GM21526 (cell line): ENCODE results near the gene MIER1.
A peak's percentile ranks its signal among the peaks of the same experiment; 100 is the strongest.
"Not testable (repeated sequence)": the region's sequence is repeated elsewhere in the genome, so short reads cannot be mapped to it uniquely, and the experiment has no call there.

Source experiments
- ATAC-seq: cut with Tn5 transposase; IDR thresholded peaks from one replicate; pipeline ENCODE4 v1.9.1; 2021; ENCODE audit warnings: moderate library complexity; ENCODE audit not compliant: unreplicated experiment, low FRiP score

Gene MIER1

DNA sequence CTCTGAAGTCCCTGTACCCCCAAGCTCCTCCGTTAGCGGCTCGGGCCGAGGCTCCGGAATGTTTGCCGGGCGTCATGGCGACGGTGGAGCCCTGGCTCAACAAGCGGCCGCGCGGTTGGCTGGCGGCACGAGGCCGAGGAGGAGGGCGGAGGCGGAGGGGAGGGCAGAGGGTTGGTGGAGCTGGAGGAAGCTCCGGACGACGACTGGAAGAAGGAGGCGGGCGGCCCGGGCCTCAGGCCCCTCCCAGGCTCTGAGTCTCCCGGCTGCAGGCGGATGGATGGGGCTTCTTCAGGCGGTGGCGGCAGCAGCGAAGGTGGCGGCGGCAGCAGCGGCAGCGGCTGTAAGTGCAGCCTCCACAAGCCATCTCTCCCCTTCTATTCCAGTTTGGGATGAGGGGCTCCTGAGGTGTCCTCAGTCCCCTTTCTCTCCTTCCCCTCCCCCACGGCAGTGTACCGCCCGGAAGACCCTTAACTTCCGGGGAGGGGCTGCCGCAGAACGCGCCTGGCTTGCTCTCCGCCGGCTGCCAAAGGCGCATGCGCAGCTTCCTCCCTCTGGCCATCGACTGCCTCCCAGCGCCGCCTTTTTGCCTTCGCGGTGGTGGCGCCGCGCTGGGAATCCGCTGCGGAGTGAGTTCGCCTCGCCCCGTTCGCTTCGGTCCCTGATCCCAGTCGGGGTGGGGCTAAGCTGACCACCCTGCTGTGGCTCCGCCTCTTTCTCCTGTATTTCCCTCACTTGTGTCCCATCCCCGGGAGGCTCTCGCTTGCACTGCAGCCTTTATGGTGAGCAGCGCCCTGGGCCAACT is at the start of gene MIER1, which contains the start of gene DNAI4:
Gene MIER1, plus strand, starts transcription at position 235 of the 802 bp plus-strand sequence. Its CDS starts 39 bp downstream, at position 274.
Gene DNAI4, minus strand, starts transcription at position 101 of the 802 bp plus-strand sequence. Its CDS starts 25 bp downstream, at position 76.
- peak; percentile 91 for ATAC-seq

DNA sequence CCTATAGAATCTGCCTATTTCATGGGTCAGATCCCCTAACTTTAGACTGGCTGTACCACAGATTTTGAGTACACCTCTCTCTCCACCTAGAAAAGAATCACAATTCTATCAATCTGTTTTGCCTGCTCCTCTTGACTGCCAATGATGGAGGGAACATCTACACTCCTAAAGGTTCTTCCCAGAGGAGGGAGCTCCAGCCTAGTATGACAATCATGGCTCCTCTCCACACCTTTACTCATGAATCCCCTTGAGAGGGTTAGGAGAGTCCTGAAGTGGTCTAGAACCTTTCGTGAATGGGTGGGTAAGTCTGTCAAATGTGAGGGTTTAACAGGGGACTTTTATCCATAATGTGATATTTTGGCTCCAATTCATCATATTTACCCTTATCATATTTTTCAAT is 48.1 kb upstream of the MIER1 start:
- ATAC-seq = no peak

DNA sequence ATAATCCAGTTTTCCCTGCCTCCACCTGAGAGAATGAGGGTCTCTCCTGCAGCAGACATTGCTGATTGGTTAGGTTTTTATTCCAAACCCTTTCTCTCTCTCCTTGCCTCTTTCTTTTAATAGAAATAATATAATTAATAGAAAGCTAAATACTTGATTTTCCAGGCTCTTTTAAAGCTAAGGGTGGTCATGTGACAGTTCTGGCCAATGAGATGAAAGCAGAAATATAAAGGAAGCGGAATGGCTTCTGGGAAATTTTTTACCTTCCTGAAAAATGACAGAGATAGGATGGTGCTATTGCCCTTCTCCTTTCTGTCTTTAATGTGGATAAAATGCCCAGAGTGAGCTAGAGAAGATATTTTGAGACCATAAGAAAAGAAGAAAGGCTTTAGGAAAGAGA is 35.8 kb upstream of the MIER1 start:
- no peak for ATAC-seq

DNA sequence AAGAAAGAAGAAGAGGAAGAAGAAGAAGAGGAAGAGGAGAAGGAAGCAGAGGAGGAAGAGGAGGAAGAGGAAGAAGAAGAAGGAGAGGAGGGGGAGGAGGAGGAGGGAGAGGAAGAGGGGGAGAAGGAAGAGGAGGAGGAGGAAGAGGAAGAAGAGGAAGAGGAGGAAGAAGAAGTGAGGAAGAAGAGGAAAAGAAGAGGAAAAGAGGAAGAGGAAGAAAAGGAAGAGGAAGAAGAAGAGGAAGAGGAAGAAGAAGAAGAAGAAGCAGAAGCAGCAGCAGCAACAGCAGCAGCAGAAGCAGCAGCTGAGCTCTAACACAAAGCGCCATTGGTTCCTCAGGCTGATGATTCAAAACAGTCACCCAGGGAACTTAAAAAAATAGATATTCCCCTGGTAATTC is 34.2 kb upstream of the MIER1 start:
- ATAC-seq = no peak

DNA sequence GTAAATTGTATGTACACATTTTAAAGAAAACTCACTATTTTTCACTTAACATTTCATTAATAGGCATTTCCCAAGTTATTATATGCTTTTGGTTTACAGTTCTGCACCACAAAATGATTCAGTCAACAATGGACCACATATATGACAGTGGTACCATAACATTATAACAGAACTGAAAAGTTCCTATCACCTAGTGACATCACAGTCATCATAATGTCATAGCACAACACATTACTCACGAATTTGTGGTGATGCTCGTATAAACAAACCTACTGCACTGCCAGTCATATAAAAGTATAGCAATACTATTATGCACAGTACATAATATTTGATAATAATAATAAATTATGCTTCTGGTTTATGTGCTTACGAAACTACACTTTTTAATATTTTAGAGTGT is 31.1 kb upstream of the MIER1 start:
- ATAC-seq = no peak

DNA sequence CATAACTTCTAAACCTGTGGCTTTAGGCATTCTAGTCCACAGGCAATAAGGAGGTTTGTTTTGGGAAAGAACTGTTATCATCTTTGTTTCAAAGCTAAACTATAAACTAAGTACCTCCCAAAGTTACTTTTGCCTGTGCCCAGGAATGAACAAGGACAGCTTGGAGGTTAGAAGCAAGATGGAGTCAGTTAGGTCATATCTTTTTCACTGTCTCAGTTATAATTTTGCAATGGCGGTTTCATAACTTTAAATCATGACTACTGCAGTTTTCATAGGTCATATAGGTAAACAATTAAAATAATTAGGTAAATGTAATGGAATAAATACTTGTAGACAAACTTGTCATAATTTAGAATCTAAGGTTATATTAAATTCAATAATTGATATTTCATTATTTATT is 9.6 kb upstream of the MIER1 start:
- not testable (repeated sequence) for ATAC-seq

DNA sequence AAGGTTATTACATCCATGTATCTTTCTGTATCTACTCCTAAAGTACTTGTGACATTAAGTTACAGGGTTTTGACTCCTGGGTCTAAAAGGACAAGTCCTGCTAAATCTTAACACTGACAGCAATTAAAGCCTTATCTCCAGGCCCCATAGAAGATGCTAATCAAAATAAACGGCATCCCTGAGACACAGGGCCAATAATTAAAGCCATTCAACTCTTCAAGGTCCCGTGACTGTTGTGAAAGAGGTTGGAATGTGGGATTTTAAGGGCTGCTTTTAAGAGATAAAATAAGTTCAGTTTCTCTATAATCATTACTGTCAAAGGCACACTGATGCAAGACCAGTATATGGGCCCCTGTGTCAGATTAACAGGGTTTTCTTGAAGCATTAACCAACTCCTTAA is 8.5 kb upstream of the MIER1 start:
- no peak for ATAC-seq

DNA sequence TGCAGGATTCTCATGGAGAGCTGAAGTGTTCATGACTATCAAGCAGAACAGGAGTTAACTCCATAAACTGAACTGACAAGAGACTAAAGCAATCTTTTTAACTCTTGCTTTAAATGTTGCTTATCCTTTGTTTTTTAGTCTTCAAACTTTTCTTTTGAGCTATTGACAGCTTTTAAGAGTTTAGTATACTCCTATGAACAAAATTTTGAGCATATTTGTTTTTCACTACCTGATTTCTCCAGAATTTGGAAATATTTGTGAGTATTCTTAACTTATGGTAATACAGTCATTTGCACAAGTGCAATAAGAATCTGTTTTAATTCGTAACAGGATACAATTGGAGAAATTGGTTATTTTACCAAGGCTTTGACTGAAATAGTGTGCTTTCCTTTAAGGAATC is 7.3 kb upstream of the MIER1 start:
- no peak for ATAC-seq

DNA sequence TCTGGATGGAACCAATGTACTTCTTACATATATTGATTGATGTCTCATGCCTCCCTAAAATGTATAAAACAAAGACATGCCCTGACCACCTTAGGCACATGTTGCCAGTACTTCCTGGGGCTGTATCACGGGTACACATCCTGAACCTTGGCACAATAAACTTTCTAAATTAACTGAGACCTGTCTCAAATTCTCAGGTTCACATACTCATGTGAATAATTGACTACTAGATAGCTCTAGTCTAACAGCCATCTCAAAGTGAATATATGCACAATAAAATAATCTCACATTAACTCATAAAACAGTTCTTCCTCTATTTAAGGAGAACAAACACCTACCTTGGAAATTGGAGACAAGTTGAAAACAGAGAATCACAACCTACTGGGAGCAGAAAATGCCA is 5.7 kb upstream of the MIER1 start:
- ATAC-seq = no peak

DNA sequence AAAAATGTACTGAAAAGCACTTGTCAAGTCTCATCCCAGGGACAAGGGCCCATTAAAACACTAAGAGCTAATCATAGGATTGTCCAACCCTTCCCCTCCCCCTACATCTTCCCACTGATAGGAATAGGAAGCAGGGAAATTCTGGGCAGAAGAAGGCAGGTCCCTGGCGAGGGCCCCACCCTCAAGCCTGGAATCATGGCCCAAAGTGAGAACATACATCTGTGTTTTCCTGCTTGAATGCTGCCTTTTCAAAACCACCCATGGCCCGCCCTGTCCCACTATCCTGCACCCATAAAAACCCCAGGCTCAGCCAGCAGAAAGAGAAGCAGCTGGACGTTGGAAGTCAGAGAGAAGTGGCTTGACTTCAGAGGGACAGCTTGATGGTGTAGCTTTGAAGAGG is 5.0 kb upstream of the MIER1 start:
- no peak for ATAC-seq

DNA sequence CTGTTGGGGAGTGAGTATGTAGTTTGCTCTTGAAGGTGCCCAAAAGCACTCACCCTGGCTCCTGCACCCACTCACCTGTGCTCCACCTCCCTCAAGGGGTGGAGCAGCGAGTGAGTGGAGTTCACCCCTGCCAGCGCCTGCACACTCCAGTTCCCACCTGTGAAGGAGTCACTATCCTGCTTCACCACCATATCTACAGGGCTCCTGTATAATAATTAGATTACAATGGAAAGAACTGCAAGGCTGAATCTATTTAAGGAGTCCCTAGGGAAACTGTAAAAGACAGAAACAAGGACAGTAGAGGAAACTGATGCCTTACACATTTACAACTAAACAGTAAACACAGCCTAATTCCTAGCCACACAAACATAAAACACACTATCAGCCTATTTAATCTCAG is 4.2 kb upstream of the MIER1 start:
- no peak for ATAC-seq

DNA sequence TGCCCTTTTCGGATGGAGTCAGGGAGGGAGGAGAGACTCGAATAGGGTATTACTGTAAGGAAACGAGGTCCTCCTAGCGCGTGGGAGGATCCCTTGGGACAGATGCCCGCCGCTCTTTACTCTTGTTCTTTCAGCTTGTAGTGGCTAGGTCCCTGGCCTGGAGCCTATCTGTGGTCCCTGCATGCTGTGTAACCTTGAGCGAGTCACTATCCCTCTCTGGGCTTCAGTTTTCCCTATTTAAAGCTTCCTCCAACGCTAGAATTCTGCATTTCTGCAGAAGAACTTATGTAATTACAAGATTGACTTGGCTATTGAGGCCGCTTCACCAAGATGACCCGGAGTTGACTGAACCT is 744 bp downstream of the MIER1 start:
- ATAC-seq = peak; percentile 3

DNA sequence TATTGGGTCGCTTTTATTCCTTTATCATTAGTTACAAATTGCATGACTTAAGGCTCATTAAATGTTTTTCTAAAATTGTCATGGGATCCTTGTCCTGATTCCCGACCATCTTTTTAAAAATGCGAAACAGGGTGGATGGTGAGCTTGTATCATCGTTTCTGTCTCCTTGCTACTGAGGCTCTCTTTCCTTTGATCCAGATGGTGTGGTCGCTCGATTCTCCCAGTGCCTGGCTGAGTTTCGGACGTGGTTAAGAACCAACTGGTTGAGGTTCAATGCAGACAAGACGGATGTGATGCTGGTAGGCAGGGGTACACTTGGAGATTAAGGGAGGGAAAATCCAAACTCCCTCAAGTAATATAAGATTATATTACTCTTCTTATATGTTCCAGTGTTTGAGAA is 1.2 kb downstream of the MIER1 start:
- ATAC-seq = no peak

DNA sequence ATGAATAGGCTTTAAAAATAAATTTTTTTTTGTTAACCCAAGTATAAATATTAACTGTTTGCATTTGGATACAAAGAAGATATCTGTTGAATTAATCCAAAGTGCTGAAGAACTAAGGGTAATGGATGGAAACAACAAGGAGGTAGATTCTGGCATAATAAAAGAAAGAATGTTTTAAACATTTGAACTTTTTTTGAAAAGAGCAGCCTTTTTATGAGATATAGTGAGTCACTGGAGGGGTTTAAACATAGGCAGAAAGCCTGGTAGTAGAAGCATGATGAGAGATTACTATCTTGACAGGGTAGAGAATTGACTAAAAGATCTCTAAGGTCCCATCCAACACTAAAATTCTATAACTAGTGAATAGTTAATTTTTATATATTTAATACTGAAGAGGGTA is 2.7 kb downstream of the MIER1 start:
- no peak for ATAC-seq

DNA sequence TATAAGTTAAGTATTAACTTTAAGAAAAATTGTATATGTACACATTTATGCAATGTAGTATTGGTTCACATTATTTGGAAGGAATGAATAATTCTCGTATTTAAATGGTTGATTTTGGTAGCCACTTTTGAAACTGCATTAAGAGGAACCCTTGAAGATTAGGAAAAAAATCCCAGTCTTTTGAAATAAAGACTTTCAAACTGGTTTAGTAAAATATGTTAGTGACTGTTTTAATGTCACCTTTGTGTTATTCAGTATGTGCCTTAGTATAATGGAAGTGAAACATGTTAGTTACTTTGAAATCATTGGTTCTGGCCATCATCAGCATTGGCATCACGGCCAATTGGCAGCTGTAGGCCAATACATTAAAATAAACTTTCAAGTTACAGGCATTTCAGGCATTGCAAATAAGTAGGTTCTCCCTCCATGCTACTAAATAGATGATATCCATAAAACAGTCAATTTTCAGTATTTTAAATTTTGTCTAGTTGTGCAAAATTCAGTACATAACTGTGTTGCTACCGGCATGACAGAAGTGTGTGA is 4.4 kb downstream of the MIER1 start:
- ATAC-seq = no peak

DNA sequence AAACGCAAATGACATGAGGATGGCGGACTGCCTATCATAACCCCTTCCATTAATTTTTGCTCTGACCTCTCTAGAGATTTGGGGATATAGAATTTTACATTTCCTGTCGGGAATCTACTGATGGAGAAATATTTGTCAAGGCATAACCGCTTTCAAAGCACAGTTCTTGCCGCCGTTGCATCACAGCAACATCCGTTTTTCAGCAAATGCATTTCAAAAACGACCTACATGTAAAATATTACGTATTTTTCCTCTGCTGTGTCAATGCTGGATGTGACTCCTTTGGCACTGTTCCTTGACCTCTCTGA is 4.9 kb downstream of the MIER1 start:
- no peak for ATAC-seq

DNA sequence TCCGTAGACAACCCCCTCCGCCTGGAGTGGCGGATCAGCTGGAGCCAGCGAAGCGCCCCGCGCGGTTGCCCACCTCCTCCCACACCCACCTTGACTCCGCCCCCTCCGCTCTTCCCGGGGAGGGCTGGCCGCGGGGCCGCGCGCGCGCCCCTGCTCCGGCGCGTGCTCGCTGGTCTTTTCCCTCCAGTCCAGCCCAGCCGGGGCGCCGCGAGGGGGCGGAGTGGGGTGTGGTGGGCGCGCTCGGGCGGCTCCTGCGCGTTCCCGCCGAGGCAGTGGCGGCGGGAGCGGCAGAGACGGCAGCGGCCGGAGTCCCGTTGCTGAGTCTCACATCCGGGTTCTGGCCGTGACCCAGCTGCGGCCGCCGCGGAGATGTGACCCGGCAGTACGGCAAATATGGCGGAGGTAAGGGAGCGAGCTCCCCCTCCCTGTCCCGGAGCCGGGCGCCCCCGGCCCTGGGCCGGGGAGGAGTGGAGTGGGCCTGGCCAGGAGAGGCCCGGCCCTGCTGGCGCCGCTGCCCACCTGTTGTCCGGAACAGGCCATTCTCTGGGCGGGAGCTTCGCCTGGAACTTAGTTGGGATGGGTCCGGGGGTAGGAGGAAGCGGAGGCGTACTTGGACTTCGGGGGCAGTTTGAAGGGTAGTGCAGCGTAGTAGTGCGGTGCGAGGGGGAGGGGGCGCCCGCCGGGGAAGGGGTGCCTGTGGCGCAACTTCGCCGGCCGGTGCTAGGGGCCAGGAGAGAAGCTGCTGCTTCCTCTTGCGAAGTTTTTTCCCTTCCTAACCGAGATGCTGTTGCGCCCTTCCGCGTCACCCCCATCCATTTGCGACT is 5.4 kb downstream of the MIER1 start:
- ATAC-seq = peak; percentile 63

DNA sequence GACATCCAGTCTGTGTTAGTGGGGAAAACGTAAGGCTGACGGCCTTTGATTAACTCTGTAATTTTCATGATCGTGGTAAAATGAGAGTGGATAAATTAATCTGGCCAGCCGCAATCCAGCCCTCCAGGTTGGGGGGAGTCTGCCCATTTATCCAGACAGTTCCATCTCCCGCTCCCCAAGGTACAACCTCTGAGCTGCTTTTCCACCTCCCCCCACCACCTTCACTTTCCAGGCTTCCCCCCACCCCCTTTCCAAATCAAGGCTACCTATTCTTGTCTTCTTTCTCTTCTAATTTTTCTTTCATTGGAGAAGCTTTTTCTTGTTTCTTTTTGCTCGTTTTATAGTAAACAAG is 6.0 kb downstream of the MIER1 start:
- ATAC-seq = no peak

DNA sequence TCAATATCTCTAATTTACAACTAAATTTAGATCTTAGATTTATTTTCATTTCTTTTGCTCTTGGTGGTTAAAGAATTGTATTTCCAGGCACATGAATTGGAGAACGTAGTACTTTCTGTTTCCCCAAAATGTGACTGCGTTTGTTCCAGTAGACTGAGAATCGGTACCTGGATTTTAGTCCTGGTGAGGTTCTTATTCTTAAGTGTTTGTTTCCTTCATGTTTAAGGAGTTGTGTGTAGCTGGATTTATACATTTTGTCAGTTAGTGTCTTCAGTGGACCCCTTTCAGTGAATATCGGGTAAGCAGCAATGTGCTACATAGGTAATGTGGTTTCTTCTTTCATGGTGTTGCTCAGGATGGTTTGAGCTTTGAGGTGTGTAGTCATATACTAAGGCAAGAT is 6.8 kb downstream of the MIER1 start:
- no peak for ATAC-seq

DNA sequence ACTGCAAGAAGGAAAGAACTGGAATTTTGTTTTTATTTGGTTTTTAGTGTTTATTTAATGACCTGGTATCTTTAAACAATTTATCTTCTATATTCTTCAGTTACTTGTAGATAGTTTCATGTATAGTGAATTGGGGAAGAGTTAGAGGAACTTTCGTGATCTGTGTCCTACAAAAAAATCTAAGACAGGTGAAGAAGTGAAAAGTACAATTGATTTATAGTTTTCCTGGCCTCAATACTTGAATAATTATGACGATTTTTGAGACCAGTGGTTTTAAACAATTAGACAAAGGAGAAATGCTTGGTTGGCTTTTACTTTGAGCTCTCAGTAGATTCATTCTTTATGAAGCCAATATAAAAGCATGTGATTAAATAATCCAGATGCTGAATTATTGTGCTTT is 7.5 kb downstream of the MIER1 start:
- ATAC-seq = no peak

DNA sequence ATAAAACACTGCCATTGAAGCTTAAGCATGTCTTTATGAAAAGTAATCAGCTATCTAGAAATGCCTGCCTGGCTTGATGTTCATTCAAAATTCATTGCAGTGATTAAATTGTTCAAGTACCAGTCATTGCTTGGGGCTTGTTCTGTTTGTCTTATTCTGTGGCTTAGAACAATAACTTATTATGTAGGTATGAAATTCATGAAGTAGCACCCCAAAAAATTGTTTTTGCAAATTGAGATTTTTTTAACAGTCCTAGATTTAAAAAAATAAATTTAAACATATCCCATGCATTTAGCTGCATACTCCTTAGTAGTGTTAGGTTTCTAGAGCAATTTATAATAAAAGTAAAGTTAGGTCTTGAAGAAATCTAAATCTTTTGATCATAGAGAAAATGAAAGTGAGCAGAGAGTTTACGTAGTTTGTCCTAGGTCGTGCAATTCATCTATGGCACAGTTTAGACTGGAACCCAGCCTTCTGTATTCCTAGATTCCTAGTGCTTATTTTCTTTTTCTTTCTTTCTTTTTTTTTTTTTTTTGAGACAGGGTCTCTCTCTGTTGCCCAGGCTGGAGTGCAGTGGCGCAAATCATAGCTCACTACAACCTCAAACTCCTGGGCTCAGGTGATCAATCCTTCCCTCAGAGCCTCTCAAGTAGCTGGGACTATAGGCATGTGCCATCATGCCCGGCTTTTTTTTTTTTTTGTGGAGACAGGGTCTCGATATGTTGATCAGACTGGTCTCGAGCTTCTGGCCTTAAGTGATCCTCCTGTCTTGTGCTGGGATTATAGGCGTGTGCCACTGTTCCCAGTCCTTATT is 9.3 kb downstream of the MIER1 start:
- ATAC-seq = no peak
